T-helper 2 cell treated with Interferon-gamma antibody and Interleukin-4, amounts not matched to agents 100 ng/mL and 5 ng/mL, for 36 hours (primary cell): ENCODE results near the gene LAIR1. TPM values are rescaled to one million over a fixed set of nuclear protein-coding genes. Genes with fewer than 3 reads are reported as not detected.
"Not testable (repeated sequence)": the region's sequence is repeated elsewhere in the genome, so short reads cannot be mapped to it uniquely, and the experiment has no call there.

Source experiments
- intact Hi-C: fragments of 100-400 bp; cut with micrococcal nuclease; formaldehyde crosslinking; loops from one replicate; pipeline ENCODE4 v1.15.1; 2023
- total RNA-seq: library from RNA; stranded (reverse); gene quantifications from 2 replicates; pipeline ENCODE4 v1.2.3, GENCODE V29; 2022

Gene LAIR1
- total RNA-seq, 1 donor from 2014 or later: 81.2 TPM

- intact Hi-C loops: loop anchor here (2.0 kb wide), 1 partner anchor 14 kb away; the partner anchor contains the start of gene LAIR1
These were observed 14.5 kb upstream of the LAIR1 start for GRCh38 chr19:54379187-54379678.

DNA sequence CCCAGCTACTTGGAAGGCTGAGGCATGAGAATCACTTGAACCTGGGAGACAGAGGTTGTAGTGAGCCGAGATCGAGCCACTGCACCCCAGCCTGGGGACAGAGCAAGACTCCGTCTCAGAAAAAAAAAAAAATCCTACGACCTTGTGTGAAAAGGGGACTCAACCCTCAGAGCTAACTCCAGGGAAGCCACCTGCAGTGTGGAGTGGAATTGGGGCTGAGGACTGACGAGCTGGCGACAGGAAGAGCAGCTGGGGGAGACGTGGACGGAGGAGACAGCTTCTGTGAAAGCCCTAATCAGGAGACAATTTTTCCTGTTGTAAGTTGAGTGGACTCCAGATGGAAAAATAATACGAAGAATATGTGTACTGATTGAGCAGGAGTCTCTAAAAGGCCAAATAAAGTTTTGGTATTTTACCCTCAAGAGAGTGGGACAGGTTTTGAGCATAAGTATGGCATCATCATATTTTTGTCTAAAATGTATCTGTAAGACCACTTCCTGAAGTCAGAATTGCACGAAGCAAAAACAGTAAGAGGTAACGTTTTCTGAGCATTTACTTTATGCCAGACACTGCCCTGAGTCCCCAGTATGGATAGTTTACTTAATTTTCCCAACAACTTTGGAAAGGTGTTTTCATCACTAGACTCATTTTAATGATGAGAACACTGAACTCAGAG, 12.0 kb upstream of the LAIR1 start:
- intact Hi-C loops: loop anchor here (1.0 kb wide), 1 partner anchor 7 kb away; no protein-coding TSS in a partner anchor

DNA sequence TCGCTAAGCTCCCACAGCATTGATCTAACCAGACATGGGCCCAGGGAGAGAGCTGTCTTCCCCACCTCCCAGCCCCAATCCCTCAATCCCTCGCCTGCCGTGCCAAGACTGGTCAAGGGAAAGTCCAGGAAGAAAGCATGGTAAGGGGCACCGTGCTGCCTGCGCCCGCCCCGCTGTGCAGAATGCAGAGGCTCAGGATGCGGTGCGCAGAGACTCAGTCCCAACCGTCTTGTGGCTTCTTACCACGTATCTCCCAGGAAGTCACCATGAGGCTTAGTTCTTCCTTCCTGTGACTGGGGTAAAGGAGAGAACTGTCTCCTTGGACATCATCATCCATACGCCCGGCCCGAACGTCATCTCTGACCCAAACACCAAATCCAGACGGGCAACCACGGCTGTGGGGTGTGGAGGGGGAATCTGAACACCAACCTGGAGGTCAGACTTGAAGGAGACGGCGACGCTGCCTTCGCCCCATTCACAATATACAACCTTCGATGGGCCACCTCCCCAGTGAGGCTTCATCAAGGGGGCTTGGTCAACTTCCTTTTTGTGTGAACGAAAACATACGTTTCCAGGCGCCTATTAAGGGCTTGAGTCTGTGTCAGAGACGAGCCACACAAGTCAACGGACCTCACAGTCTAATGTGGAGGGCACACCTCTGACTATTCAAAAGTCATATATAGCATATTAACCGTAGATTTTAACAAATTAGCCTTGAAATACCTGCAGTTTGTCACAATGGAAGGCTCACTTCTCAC, 10.6 kb upstream of the LAIR1 start:
- intact Hi-C loops: not testable (repeated sequence)

- intact Hi-C loops: no loop called here
These were observed 9.3 kb upstream of the LAIR1 start for GRCh38 chr19:54373781-54374631.

DNA sequence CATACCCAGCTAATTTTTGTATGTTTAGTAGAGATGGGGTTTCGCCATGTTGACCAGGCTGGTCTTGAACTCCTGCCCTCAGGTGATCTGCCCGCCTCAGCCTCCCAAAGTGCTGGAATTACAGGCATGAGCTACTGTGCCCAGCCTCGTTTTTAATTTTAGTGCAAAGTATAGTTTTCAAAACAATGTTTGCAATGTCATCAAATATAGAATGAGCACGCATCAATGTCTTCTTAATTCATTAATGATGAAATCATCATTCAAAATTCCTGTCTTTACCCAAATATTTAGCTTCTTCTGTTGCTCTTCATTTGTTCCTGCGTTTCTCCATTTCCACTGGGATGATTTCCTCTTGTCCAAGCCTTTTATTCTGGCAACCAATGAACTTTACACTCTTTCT, 6.7 kb upstream of the LAIR1 start:
- intact Hi-C loops: not testable (repeated sequence)

GRCh38 chr19:54370434-54370796, 5.7 kb upstream of the LAIR1 start:
- intact Hi-C loops: not testable (repeated sequence)

GRCh38 chr19:54369688-54370433, 5.1 kb upstream of the LAIR1 start:
- intact Hi-C loops: loop anchor here (1.0 kb wide), 1 partner anchor 7 kb away; no protein-coding TSS in a partner anchor

GRCh38 chr19:54369082-54369687, 4.5 kb upstream of the LAIR1 start:
- intact Hi-C loops: loop anchor here (1.0 kb wide), 1 partner anchor 8 kb away; no protein-coding TSS in a partner anchor

GRCh38 chr19:54366811-54367210, 2.1 kb upstream of the LAIR1 start:
- intact Hi-C loops: no loop called here

- intact Hi-C loops: loop anchor here (2.0 kb wide), 1 partner anchor 13 kb away; no protein-coding TSS in a partner anchor
These were observed 1.1 kb upstream of the LAIR1 start for GRCh38 chr19:54365798-54366197.

DNA sequence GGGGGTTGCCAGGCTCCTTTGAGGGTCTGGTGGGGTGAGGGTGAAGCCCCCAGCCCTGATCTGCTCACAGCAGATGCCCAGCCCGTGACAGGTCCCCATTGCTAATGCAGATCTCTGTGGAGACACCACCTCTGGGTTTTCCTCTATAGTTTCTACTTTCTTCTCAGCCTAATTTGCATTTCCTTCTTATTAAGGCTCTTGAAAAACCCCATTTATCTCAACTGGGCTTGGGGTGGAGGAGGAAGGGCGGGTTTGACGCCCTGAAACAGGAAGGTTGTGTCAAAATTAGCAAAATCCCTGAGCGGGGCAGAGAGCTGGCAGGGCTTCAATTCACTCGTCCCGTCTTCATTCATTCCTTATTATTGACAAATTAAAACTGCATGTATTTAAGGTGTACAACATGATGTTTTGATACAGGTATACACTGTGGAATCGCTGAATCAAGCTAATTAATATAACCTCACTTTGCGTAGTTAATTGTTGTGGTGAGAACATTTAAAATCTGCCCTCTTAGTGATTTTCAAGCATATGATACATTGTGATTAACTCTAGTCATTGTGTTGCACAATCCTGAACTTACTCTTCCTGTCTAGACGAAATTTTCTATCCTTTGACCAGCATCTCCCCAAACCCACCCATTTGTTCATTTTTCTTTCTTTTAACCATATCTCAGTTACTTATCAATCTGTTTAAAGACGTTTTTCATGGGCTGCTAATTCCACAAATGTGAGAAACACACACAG, 2.9 kb downstream of the LAIR1 start:
- intact Hi-C loops: loop anchor here (2.0 kb wide), 1 partner anchor 27 kb away; no protein-coding TSS in a partner anchor

DNA sequence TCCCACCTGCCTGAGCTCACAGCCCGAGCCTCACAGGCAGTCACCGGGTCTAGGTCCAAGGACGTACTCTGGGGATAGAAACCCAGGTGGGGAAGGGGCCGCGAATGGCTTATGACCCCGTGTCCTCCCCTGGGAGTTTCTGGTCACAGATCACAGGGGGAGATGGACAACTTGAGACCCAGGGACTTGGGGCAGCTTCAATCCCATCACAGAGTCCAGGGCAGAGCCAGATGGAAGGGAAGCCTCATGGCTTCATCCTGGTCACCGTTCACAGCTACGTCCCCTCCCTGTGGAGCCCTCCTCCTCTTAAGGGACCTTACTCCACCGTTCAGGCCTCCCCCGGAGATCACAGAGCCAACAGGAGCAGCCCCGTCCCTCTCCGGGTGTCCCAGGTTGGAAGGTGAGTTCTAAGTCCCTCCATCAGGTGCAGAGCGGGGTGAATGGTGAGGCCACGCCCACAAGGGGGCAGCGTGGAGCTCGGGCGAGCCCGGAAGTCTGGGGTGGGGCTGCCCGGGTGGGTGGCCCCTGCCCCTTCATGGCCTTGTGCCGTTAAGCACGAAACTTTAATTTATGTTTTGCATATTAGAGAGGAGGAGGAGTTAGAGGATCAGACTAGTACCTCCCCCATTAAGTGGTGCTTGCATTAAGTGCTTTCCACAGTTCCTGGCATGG, 5.4 kb downstream of the LAIR1 start:
- intact Hi-C loops: not testable (repeated sequence)

DNA sequence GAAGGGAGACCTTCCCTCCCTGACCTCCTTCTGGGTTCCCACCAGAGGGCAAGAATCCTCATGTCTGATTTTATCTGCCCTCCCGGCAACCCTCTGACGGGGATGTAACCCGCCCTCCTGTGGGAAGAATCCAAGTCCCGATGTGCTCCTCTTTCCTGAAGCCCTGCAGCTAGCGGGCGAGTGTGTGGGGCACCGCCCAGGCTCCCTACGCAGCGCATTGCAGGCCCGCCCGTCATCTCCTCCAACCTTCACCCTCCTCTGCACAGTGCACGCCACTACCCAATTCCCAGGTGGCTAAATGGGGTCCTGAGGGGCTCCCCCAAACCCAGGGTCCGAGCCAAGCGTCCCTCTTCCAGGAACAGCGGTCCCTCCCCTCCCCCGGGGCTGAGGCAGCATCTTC, 7.3 kb downstream of the LAIR1 start:
- intact Hi-C loops: no loop called here

DNA sequence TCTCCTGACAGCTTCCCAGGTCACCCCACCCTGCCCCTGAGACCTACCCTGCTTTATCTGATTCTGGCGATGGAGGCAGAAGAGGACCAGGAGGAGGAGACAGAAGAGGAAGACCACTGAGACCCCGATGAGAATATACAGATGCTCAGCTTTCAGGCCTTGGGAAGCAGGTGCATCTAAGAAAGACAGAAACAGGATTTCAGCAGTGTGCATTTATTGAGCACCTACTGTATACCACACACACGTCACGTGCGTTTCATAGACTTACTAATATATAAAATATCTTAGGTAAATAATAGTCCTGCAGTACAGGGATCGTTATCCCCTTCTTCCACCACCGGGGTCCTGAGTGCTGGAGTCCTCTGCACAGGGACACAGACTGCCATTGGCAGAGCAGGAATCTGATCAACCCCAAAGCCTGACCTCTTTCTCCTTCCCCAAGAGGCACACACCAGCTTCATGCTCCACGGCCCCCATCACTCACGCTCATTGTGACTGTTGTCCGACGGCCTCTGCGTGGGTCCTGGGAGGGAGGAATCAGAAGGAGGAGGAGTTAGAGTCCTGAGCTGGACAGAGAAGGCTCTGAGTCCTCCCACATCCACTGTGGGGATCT, 8.2 kb downstream of the LAIR1 start:
- intact Hi-C loops: no loop called here

DNA sequence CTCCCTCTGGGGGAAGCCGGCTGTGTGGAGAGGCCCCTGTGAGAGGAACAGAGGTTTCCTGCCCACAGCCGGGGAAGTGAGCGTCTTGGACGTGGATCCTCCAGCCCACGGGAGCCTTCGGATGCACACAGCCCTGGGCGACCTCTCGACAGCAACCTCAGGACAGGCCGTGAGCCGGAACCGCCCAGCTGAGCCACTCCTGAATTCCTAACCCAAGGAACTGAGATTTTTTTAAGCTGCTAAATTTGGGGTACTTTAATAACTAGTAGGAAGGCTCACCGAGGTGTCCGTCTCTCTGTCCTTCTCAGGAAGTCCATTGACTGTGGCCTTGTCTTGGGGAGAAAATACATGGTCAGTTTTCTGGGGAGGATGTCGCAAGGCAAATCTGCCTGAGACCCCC, 9.1 kb downstream of the LAIR1 start:
- intact Hi-C loops: no loop called here

DNA sequence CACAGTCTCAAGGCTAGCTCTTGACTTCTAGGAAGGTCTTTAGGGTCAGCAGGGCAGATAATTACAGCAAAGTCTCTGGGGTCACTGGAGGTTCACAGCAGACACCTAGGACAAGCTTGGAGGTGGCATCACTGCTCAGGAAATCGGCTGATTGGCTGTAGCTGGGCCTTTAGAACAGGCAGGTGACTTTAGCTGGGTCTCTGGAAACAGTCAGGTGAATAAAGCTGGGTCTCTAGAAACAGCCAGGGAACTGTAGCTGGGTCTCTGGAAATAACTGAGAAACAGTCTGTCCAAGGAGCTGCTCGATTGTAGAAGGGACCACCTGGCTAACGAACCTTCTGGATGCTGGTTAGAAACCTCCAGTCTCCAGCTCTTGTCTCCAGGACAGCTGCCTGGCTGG, 10.0 kb downstream of the LAIR1 start:
- intact Hi-C loops: loop anchor here (5.0 kb wide), 1 partner anchor 33 kb away; no protein-coding TSS in a partner anchor

- intact Hi-C loops: loop anchor here (5.0 kb wide), 1 partner anchor 35 kb away; no protein-coding TSS in a partner anchor
These were observed 12.2 kb downstream of the LAIR1 start for GRCh38 chr19:54352546-54352945.

- intact Hi-C loops: loop anchor here (5.0 kb wide), 1 partner anchor 35 kb away; no protein-coding TSS in a partner anchor
These were observed 12.7 kb downstream of the LAIR1 start for GRCh38 chr19:54352041-54352440.
